ENCODE results near the gene DTL. TPM values are rescaled to one million over a fixed set of nuclear protein-coding genes. Genes with fewer than 3 reads are reported as not detected.

Gene DTL
- total RNA-seq, 2 experiments from 2014 or later, result 92.0 to 95.9 TPM

- ChIA-PET CTCF (interaction anchor here (1.2 kb wide), 1 partner anchor 243 kb away, joined by 4 read pairs; no protein-coding TSS in a partner anchor), POLR2A (no interaction called here)
- Mint-ChIP-seq H3K27ac (no peak overlapping the region), H3K4me3 (no peak overlapping the region), H3K36me3 (ENCODE audit: low read depth) (peaks cover 12% of the 10 kb centered on the region), H3K27me3 (no peaks in the 10 kb centered on the region), H3K9me3 (no peaks in the 10 kb centered on the region), H3K4me1 (ENCODE audit: low read depth) (peaks cover 4% of the 10 kb centered on the region)
- intact Hi-C loops (cut with micrococcal nuclease), result no loop called here
- no peak for DNase-seq
- no peak for TF ChIP-seq CTCF (IDR thresholded peaks at IDR 0.05)
- ATAC-seq, result no peak
These were observed 90.1 kb downstream of the DTL start for GRCh38 chr1:212125654-212126053.

- TF ChIP-seq CTCF (IDR thresholded peaks at IDR 0.05), result no peak
- POLR2A ChIA-PET, result interaction anchor here (0.9 kb wide), 1 partner anchor 37 kb away, joined by 4 read pairs; no protein-coding TSS in a partner anchor
- peaks cover 19% of the 10 kb centered on the region for H3K36me3 Mint-ChIP-seq (ENCODE audit: low read depth)
- ATAC-seq (no peak), DNase-seq (no peak)
- H3K4me3 Mint-ChIP-seq, result no peak overlapping the region
- CTCF ChIA-PET, result interaction anchor here (1.7 kb wide), 1 partner anchor 329 kb away, joined by 8 read pairs; no protein-coding TSS in a partner anchor
- intact Hi-C loops (cut with micrococcal nuclease), result no loop called here
- no peak overlapping the region for H3K27ac Mint-ChIP-seq
- H3K9me3 Mint-ChIP-seq, result no peaks in the 10 kb centered on the region
- peaks cover 2% of the 10 kb centered on the region for H3K4me1 Mint-ChIP-seq (ENCODE audit: low read depth)
- no peaks in the 10 kb centered on the region for H3K27me3 Mint-ChIP-seq
These were observed 91.7 kb downstream of the DTL start for GRCh38 chr1:212127221-212127620.

- Mint-ChIP-seq H3K36me3 (ENCODE audit: low read depth) (peaks cover 34% of the 10 kb centered on the region), H3K9me3 (peaks cover 1% of the 10 kb centered on the region), H3K27ac (no peak overlapping the region), H3K27me3 (no peaks in the 10 kb centered on the region), H3K4me1 (ENCODE audit: low read depth) (peaks cover 2% of the 10 kb centered on the region), H3K4me3 (no peak overlapping the region)
- ChIA-PET CTCF (no interaction called here), POLR2A (interaction anchor here (1.2 kb wide), 1 partner anchor 32 kb away, joined by 3 read pairs; no protein-coding TSS in a partner anchor)
- DNase-seq, result no peak
- no peak for ATAC-seq
- no peak for TF ChIP-seq CTCF (IDR thresholded peaks at IDR 0.05)
- intact Hi-C loops (cut with micrococcal nuclease), result no loop called here
These were observed 94.2 kb downstream of the DTL start for GRCh38 chr1:212129781-212130180.

GRCh38 chr1:212132025-212132424 lies 96.5 kb downstream of the DTL start:
- intact Hi-C loops (cut with micrococcal nuclease), result no loop called here
- peaks cover 1% of the 10 kb centered on the region for H3K9me3 Mint-ChIP-seq
- DNase-seq, result peak; percentile 39
- CTCF ChIA-PET, result interaction anchor here (1.2 kb wide), 1 partner anchor 533 kb away, joined by 3 read pairs; no protein-coding TSS in a partner anchor
- H3K4me3 Mint-ChIP-seq, result no peak overlapping the region
- no peaks in the 10 kb centered on the region for H3K27me3 Mint-ChIP-seq
- peaks cover 33% of the 10 kb centered on the region for H3K36me3 Mint-ChIP-seq (ENCODE audit: low read depth)
- no peak overlapping the region for H3K27ac Mint-ChIP-seq
- H3K4me1 Mint-ChIP-seq (ENCODE audit: low read depth), result peaks cover 2% of the 10 kb centered on the region
- TF ChIP-seq CTCF (IDR thresholded peaks at IDR 0.05), result no peak
- peak; percentile 82 for ATAC-seq
- POLR2A ChIA-PET, result no interaction called here

- H3K36me3 Mint-ChIP-seq (ENCODE audit: low read depth), result peaks cover 33% of the 10 kb centered on the region
- H3K9me3 Mint-ChIP-seq, result peaks cover 1% of the 10 kb centered on the region
- DNase-seq (no peak), ATAC-seq (no peak)
- H3K4me3 Mint-ChIP-seq, result no peak overlapping the region
- peaks cover 2% of the 10 kb centered on the region for H3K4me1 Mint-ChIP-seq (ENCODE audit: low read depth)
- no peaks in the 10 kb centered on the region for H3K27me3 Mint-ChIP-seq
- H3K27ac Mint-ChIP-seq, result no peak overlapping the region
- intact Hi-C loops (cut with micrococcal nuclease), result no loop called here
- TF ChIP-seq CTCF (IDR thresholded peaks at IDR 0.05), result no peak
- POLR2A ChIA-PET, result interaction anchor here (0.6 kb wide), 1 partner anchor 843 kb away, joined by 3 read pairs; no protein-coding TSS in a partner anchor
- CTCF ChIA-PET, result no interaction called here
These were observed 97.8 kb downstream of the DTL start for GRCh38 chr1:212133319-212133718.

Measured in activated CD8-positive, alpha-beta T cell treated with anti-CD3 and anti-CD28 coated beads for 36 hours (primary cell).